AG08396 (cell line): ENCODE measurements around the gene C16orf54.
"Not testable (repeated sequence)": the region's sequence is repeated elsewhere in the genome, so short reads cannot be mapped to it uniquely, and the experiment has no call there.

ENCODE experiments used
- DNase-seq: peaks from one replicate; pipeline ENCODE4 v3.0.0; 2012; ENCODE audit warnings: low spot score, mixed read lengths

The C16orf54 gene

DNA sequence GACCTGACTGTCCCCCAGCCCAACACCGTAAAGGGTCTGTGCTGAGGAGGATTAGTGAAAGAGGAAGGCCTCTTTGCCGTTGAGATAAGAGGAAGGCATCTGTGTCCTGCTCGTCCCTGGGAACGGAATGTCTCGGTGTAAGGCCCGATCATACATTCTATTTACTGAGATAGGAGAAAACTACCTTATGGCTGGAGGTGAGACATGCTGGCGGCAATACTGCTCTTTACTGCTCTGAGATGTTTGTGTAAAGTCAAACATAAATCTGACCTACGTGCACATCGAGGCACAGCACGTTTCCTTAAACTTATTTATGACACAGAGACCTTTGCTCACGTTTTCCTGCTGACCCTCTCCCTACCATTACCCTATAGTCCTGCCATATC lies 5.2 kb downstream of the C16orf54 start:
- not testable (repeated sequence) for DNase-seq

DNA sequence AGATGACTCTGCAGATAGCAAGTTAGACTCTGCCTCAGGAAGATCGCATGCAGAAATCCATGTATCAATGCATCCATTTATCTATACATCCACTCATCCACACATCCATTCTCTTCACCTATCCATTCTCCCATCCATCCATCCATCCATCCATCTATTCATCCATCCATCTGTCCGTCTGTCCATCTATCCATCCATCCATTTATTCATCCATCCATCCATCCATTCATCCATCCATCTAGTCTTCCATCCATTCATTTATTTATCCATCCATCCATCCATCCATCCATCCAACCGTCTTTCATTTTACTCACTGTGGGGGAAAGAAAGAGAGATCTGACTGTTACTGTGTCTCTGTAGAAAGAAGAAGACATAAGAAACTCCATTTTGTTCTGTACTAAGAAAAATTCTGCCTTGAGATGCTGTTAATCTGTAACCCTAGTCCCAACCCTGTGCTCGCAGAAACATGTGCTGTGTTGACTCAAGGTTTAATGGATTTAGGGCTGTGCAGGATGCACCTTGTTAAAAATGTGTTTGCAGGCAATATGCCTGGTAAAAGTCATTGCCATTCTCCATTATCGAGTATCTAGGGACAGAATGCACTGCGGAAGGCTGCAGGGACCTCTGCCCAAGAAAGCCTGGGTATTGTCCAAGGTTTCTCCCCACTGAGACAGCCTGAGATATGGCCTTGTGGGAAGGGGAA lies 5.7 kb downstream of the C16orf54 start:
- not testable (repeated sequence) for DNase-seq

DNA sequence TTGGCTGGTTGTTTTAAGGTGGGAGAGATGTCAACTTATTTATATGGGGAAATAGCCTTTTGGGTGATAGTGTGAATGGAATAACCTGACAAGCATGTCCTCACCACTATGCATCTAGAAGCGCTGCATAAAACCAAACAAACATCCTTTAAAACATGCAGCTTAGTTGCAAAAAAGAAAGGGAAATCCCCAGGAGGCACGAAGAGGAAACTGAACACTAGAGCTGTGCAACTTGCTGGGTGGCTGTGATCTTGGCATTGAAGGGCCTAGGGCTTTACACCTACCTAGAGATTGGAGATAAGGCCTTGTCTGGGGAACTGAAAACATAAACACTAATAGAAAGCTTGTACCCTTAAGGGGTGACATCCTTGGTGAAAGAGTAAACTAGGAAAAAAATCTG lies 7.3 kb downstream of the C16orf54 start:
- DNase-seq: no peak

DNA sequence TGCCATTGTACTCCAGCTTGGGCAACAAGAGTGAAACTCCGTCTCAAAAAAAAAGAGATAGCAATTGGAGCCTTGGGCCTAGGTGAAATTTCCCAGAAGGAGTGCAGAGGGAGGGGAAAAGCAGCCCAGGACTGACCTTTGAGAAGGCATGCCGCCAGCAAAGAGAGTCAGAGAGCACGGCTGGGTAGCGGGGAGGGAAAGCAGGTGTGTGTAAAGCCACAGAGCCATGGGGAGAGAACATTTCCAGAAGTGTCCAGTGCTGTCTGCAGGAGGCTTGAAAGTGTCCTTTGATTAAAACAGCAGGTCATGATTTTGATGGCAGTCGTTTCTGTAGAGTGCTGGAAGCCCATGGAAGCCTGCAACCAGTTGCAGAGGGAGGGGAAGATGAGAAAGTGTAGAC lies 8.1 kb downstream of the C16orf54 start:
- DNase-seq: no peak

DNA sequence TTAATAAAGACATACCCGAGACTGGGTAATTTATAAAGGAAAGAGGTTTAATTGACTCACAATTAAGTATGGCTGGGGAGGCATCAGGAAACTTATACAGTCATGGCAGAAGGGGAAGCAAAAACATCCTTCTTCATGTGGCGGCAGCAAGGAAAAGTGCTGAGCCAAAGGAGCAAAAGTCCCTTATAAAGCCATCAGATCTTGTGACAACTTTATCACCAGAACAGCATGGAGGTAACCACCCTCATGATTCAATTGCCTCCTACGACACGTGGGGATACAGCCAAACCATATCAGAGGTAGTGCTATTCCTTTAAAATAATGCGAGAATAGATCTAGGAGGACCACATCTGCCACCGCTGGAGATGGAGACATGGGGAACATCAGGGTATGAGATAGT lies 9.0 kb downstream of the C16orf54 start:
- no peak for DNase-seq

DNA sequence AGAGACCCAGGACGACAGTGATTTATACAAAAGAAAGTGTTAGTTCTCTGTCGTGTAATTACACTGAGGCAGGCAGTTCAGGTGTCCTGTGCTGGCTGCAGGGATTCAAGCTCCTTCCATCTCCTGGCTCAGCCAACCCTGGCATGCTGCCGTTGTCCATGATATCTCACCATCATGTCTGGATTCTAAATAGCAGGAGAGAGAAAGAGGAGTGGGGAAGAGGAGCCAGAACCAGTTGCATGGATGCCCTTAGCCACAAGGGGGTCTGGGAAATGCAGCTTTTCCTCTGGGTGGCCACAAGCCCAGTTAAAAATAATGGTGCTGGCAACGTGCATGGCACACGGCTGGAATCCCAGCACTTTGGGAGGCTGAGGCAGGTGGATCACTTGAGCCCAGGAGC lies 9.7 kb downstream of the C16orf54 start:
- no peak for DNase-seq

DNA sequence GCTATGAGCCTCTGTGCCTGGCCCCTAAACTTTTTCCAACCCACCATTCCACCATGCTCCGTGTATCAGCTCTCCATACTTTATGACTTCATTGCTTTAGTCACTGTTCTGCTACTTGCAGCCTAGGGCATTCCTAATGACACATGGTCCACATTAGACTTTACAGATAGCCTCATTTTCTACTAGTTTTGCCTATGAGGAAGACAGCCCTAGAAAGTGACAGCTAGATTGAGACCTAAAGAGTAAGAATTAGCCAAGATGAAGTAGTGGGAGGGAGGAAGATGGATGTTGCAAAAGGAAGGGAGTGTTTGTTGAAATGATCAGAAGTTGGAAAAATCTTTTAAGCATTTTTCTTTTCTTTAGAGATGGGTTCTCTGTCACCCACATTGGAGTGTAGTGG lies 11.0 kb downstream of the C16orf54 start:
- no peak for DNase-seq

DNA sequence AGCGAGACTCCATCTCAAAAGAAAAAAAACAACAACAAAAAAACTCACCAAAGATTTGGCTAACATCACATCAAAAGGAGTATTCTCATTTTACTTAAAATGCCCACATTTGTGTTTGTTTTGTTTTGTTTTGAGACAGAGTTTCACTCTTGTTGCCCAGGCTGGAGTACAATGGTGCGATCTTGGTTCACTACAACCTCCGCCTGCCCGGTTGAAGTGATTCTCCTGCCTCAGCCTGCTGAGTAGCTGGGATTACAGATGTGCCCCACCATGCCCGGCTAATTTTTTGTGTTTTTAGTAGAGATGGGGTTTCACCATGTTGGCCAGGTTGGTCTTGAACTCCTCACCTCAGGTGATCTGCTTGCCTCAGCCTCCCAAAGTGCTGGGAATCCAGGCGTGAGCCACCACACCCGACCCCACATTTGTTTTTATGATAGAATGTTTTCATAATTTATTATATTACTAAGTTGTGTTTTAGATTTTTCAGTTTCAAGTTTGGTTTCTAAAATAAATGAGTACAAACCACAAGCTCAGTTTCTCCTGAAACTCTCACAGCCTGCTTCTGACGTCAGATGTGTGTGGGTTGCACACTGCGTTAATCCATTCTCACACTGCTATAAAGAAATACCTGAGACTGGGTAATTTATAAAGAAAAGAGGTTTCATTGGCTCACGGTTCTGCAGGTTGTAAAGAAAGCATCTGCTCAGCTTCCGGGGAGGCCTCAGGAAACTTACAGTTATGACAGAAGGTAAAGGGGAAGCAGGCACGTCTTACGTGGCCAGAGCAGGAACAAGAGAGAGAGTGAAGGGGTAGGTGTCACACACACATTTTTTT lies 13.8 kb downstream of the C16orf54 start:
- not testable (repeated sequence) for DNase-seq

DNA sequence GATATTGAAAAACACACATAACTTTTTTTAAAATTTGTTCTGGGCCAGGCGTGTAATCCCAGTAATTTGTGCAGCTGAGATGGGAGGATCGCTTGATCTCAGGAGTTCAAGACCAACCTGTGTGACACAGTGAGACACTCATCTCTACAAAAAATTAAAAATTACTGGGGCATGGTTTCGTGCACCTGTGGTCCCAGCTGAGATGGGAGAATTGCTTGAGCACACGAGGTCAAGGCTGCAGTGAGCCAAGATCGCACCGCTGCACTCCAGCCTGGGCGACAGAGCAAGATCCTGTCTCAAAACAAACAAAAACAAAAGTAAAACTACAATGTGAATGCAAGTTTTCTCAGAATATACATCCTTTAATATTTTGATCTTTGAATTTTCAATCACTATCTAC lies 15.1 kb downstream of the C16orf54 start:
- no peak for DNase-seq

DNA sequence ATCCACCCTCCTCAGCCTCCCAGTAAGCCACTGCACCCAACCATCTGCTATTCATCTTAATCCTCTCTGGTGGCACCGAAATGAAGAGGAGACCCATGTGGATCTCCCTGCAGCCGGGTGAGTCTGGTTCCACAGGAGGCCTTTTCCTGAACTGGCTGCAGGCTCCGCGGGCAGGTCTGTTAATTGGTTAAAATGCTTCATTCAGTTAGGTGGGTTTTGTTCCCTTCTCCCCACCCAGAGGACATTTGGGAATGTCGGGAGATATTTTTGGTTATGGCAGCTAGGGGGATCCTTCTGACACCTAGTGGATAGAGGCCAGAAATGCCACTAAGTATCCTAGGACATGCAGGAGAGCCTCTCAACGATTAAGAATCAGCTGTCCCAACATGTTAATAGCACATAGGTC lies 16.7 kb downstream of the C16orf54 start:
- peak; percentile 51 for DNase-seq

DNA sequence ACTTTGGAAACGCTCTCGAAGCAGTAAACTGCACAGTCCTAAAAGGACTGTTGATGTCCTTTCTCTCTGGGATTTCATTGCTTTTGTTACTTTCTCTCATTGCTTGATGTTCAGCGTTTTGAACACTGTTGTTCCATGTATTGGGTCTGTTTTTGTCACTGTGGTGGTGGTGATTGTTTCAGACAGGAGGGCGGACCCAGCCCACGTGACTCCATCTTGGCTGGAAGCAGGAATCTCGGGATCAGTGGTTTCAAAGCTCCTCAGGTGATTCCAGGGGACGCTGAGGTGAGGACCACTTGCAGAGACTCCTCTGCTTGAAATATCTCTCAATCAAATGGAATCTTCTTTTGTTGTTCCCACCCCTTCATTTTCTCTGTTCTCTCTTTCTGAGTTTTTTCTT lies 18.3 kb downstream of the C16orf54 start:
- no peak for DNase-seq

DNA sequence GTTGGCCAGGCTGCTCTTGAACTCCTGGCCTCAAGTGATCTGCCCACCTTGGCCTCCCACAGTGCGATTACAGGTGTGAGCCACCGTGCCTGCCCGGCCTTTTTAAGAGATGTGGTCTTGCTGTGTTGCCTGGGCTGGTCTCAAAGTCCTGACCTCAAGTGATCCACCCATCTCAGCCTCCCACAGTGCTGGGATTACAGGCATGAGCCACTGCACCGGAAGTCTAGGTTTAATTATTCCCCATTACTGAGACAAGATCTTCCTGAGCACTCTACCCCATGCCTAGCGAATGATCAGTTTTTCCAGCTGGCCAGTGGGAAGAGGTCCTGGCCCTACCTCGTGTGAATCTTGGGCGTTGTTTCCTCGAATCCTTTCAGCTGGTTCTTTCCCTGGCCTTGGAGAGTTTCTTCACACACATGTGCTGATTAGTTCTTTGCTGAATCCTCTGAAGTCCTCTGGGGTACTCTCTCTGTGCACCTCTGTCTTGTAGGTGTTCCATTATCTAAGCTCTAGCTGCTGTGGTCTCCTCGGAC lies 18.9 kb downstream of the C16orf54 start:
- DNase-seq: no peak

DNA sequence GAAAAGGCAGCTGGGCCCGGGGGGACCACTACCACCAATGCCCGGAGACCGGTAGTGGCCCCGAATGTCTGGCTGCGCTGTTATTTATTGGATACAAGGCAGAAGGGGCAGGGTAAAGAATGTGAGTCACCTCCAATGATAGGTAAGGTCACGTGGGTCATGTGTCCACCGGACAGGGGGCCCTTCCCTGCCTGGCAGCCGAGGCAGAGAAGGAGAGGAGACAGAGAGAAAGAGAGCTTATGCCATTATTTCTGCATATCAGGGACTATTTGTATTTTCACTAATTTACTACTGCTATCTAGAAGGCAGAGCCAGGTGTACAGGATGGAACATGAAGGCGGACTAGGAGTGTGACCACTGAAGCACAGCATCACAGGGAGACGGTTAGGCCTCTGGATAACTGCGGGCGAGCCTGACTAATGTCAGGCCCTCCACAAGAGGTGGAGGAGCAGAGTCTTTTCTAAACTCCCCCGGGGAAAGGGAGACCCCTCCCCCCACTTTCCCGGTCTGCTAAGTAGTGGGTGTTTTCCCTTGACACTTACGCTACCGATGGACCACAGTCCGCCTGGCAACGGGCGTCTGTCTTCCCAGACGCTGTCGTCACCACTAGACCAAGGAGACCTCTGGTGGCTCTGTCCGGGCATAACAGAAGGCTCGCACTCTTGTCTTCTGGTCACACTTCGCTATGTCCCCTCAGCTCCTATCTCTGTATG lies 24.5 kb downstream of the C16orf54 start:
- DNase-seq: not testable (repeated sequence)

DNA sequence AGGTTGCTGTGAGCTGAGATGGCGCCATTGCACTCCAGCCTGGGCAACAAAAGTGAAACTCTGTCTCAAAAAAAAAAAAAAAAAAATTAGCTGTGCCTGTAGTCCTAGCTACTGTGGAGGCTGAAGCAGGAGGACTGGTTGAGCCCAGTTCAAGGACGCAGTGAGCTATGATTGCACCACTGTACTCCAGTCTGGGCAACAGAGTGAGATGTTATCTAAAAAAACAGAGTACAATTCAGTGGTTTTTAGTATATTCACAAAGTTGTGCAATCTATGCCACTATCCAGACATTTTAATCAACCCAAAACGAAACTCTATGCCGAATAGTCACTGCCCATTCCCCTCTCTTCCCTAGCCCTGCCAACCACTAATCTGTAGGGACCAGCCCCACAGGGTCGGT lies 25.1 kb downstream of the C16orf54 start:
- DNase-seq: no peak

DNA sequence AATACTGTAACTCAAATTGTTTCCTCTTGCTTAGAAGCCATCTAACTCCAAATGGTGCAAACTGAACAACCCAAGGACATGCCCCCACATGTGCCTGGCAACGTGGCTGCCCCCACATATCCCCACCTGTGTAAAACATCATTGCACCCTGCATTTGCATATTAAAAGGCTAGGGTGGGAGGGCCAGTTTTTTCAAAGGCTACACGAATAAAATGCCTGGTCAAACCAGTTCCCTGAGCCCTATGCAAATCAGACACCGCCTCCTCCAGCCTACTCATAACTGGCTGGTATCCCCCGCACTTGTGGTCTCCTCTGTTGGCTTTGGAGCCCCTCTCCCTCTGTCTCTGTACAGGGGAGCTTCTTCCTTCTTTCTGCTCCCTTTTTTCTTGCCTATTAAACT lies 26.7 kb downstream of the C16orf54 start:
- DNase-seq: no peak

DNA sequence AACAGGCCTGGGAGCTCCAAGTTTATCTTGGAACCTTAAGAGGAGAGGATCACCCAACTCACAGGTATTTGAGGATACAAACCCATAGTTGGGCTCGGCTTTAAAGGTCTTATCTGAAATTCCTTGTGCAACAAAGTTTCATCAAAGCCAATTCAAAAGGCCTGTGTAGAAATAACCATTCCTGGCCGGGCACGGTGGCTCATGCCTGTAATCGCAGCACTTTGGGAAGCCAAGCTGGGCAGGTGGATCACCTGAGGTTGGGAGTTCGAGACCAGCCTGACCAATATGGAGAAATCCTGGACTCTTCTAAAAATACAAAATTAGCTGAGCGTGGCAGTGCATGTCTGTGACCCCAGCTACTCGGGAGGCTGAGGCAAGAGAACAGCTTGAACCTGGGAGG lies 28.7 kb downstream of the C16orf54 start:
- DNase-seq: no peak

DNA sequence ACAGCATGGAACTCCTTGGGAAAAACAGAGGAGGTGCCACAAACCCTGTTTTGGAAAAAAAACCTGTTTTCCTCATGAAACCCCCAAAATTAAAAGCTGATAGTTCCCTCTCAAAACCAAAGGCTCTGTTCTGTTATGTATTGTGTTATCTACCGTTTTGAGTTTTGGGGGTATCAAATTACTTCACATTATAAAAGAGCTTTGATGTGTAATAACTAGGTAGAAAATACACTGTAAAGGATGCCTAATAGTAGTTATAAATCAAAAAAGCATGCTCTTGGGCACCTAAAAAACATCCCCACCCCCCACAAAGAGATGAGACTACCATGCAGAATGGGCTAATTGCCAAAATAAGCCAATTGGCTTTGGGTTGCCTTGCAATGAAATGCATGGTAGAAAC lies 30.8 kb downstream of the C16orf54 start:
- no peak for DNase-seq

DNA sequence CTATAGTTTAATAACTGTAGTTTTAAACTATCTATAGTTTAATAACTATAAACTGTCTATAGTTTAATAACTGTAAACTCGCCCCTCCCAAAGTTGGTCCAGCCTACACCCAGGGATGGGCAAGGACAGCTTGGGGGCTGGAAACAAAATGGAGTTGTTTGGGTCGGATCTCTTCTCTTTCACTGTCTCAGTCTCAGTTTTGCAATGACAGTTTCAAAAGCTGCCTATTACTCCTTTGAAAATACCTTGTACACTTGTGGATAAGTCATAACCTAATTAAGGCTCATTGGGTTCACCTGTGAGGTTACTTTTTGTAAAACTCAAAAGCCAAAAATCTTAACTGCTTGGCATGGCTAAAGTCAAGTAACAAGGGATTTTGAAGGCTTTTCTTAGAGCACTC lies 31.4 kb downstream of the C16orf54 start:
- DNase-seq: no peak

DNA sequence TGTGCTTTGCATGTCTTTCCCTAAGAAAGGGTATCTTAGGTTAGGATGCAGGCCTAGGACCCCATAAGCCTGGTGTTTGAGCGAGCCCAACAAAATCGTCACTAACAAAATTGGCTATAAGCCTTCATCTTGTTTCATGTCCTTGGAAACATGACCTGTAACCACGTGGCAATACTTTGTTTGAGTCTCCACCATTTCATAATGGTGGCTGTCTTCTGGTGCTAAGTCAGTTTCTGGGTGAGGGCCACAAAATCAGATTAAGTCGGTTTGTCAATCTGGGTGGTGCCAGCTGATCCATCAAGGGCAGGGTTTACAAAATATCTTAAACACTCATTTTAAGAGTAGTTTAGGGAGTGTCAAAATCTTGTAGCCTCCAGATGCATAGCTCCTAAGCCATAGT lies 33.0 kb downstream of the C16orf54 start:
- no peak for DNase-seq

DNA sequence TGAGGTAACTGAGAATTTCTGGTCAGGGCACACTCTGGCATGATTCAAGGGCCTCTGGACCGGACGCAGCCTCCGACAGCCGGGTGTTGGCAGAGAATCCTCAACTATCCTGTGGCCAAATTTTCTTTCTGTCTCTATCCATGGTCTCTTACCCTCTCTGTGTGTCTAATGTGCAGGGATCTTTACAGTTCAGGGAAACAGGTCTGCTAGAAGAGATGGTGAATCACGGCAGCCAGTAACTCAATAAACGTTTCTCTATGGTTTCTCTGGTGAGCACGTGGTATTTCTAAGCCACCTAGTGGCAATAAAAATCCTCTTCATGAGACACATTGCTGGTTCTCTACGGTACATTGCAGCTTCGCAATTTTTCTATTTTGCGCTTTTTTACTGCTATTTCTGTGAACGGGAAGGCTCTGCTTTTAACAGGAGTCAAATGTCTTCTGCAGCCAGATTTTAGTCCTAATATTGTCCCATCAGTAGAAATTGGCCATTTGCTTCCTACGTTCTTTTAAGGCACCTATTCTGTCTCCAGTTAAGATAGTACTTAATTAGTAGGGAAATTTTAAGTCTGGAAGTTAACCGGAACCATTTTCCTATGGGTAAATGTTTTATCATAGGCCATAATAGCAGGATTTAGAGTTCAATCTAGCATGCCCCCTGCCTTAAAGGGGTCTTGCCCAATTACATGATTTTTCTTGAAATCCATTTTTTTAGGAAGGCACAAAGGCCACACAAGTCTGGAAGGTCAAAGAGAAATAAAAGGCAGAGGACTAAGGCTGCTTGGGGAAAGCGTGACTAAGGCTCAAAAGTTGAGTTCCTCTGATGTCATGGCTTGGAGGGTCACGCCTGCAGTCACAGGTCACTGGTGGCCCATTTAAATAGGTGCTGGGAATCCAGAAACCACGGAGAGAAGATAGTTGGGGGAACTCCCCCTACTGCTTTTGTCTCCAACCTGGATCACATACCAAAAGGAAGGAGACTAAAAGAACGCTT lies 35.3 kb downstream of the C16orf54 start:
- peak; percentile 69 for DNase-seq

DNA sequence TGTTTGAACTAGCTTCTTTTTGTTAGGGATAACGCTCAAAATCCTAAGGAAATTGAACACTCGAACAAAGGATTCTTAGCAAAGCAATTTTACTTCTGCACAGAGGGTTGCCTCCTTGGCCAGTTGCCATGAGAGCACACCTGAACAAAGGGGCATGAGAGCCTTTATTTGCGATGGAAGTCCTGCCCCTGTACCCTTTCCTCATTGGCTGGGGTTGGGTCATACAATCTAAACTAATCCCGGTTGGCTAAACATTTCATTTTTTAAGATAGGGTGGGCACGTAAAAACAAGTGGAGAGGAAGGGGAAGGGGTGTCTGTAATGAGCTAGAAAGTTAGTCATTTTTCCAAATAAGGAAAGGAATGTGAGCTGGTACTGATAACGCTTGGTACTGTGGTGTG lies 36.1 kb downstream of the C16orf54 start:
- DNase-seq: not testable (repeated sequence)
